Measurements from ENCODE around the gene APH1B.

The APH1B gene

GRCh38 chr15:63353261-63353660 is 75.9 kb downstream of the APH1B start:
- H3K36me3 ChIP-seq (ENCODE audit: low read depth), result no peaks in the 10 kb centered on the region; the same call in 1 of the 2 replicates
- H3K9me3 ChIP-seq (ENCODE audit: severe bottlenecking), result no peaks in the 10 kb centered on the region
- H3K27ac ChIP-seq (ENCODE audit: poor library complexity, severe bottlenecking), result no peak overlapping the region
- no peak for TF ChIP-seq CTCF (IDR thresholded peaks at IDR 0.05; ENCODE audit: poor library complexity, severe bottlenecking)
- no peak for DNase-seq (ENCODE audit: low spot score)
- H3K27me3 ChIP-seq (ENCODE audit: insufficient read depth, poor library complexity, severe bottlenecking), result no peaks in the 10 kb centered on the region
- peaks cover 18% of the 10 kb centered on the region for H3K4me1 ChIP-seq (ENCODE audit: insufficient read depth, poor library complexity, severe bottlenecking)
- no peak for ATAC-seq (ENCODE audit: low read depth)
- H3K4me3 ChIP-seq (ENCODE audit: severe bottlenecking), result no peak overlapping the region

- no peak for TF ChIP-seq CTCF (IDR thresholded peaks at IDR 0.05; ENCODE audit: poor library complexity, severe bottlenecking)
- H3K27me3 ChIP-seq (ENCODE audit: insufficient read depth, poor library complexity, severe bottlenecking), result no peaks in the 10 kb centered on the region
- DNase-seq (ENCODE audit: low spot score) (no peak), ATAC-seq (ENCODE audit: low read depth) (no peak)
- no peak overlapping the region for H3K4me3 ChIP-seq (ENCODE audit: severe bottlenecking)
- peaks cover 12% of the 10 kb centered on the region for H3K4me1 ChIP-seq (ENCODE audit: insufficient read depth, poor library complexity, severe bottlenecking)
- H3K9me3 ChIP-seq (ENCODE audit: severe bottlenecking), result no peaks in the 10 kb centered on the region
- H3K27ac ChIP-seq (ENCODE audit: poor library complexity, severe bottlenecking), result no peak overlapping the region
- no peaks in the 10 kb centered on the region; the same call in 1 of the 2 replicates for H3K36me3 ChIP-seq (ENCODE audit: low read depth)
Measured at GRCh38 chr15:63353887-63354286, 76.5 kb downstream of the APH1B start.

- Histone ChIP-seq H3K4me1 (ENCODE audit: insufficient read depth, poor library complexity, severe bottlenecking) (peaks cover under 1% of the 10 kb centered on the region), H3K9me3 (ENCODE audit: severe bottlenecking) (no peaks in the 10 kb centered on the region), H3K4me3 (ENCODE audit: severe bottlenecking) (no peak overlapping the region), H3K27ac (ENCODE audit: poor library complexity, severe bottlenecking) (no peak overlapping the region), H3K27me3 (ENCODE audit: insufficient read depth, poor library complexity, severe bottlenecking) (no peaks in the 10 kb centered on the region), H3K36me3 (ENCODE audit: low read depth) (no peaks in the 10 kb centered on the region; the same call in 1 of the 2 replicates)
- peak; percentile 50 for DNase-seq (ENCODE audit: low spot score)
- TF ChIP-seq CTCF (IDR thresholded peaks at IDR 0.05; ENCODE audit: poor library complexity, severe bottlenecking), result no peak
- ATAC-seq (ENCODE audit: low read depth), result no peak
Measured at GRCh38 chr15:63354821-63355650, 77.6 kb downstream of the APH1B start.

- no peaks in the 10 kb centered on the region for H3K4me1 ChIP-seq (ENCODE audit: insufficient read depth, poor library complexity, severe bottlenecking)
- TF ChIP-seq CTCF (IDR thresholded peaks at IDR 0.05; ENCODE audit: poor library complexity, severe bottlenecking), result no peak
- no peak for ATAC-seq (ENCODE audit: low read depth)
- no peak for DNase-seq (ENCODE audit: low spot score)
- no peaks in the 10 kb centered on the region for H3K27me3 ChIP-seq (ENCODE audit: insufficient read depth, poor library complexity, severe bottlenecking)
- H3K36me3 ChIP-seq (ENCODE audit: low read depth), result no peaks in the 10 kb centered on the region; the same call in 1 of the 2 replicates
- no peaks in the 10 kb centered on the region for H3K9me3 ChIP-seq (ENCODE audit: severe bottlenecking)
- no peak overlapping the region for H3K27ac ChIP-seq (ENCODE audit: poor library complexity, severe bottlenecking)
- no peak overlapping the region for H3K4me3 ChIP-seq (ENCODE audit: severe bottlenecking)
Measured at GRCh38 chr15:63357061-63357460, 79.7 kb downstream of the APH1B start.

- ATAC-seq (ENCODE audit: low read depth) (no peak), DNase-seq (ENCODE audit: low spot score) (no peak)
- Histone ChIP-seq H3K4me3 (ENCODE audit: severe bottlenecking) (no peak overlapping the region), H3K36me3 (ENCODE audit: low read depth) (no peaks in the 10 kb centered on the region; the same call in 1 of the 2 replicates), H3K27me3 (ENCODE audit: insufficient read depth, poor library complexity, severe bottlenecking) (no peaks in the 10 kb centered on the region), H3K27ac (ENCODE audit: poor library complexity, severe bottlenecking) (no peak overlapping the region), H3K9me3 (ENCODE audit: severe bottlenecking) (no peaks in the 10 kb centered on the region), H3K4me1 (ENCODE audit: insufficient read depth, poor library complexity, severe bottlenecking) (no peaks in the 10 kb centered on the region)
- TF ChIP-seq CTCF (IDR thresholded peaks at IDR 0.05; ENCODE audit: poor library complexity, severe bottlenecking), result no peak
Measured at GRCh38 chr15:63357731-63358130, 80.3 kb downstream of the APH1B start.
